HCT116 (cell line): Measurements from ENCODE around the gene NFIC. TPM values are rescaled to one million over a fixed set of nuclear protein-coding genes. Genes with fewer than 3 reads are reported as not detected.

Experiments
- ATAC-seq: fragments of 200-7000 bp; cut with Tn5 transposase; 2 replicates; pipeline ENCODE4 v1.9.1; 2020; ENCODE audit warnings: mild to moderate bottlenecking, moderate library complexity
- BruUV-seq: library from RNA; stranded (reverse); fragments of 400-500 nt; replicated peaks from 2 replicates; lab custom pipeline; 2021; lab: Mats Ljungman, UMichigan
- CTCF ChIA-PET: fragments of 300-600 bp; sonication (Branson Sonifier 250); formaldehyde crosslinking; loops from one replicate; lab custom pipeline; 2021; ENCODE audit warnings: antibody characterized with exemption; lab: Charles Lee
- POLR2A ChIA-PET: fragments of 300-600, 350-600 bp; sonication (Branson Sonifier 250); formaldehyde crosslinking; loops from one replicate; lab custom pipeline; 2021; ENCODE audit warnings: antibody characterized with exemption; lab: Charles Lee
- RAD21 ChIA-PET, 2 experiments: fragments of 300-600 bp; sonication (Branson Sonifier 250); formaldehyde crosslinking; loops; one replicate each; lab custom pipeline; 2023; ENCODE audit warnings: low total read pairs in 2 of 2; ENCODE audit not compliant: uncharacterized antibody in 2 of 2, unreplicated experiment in 2 of 2, low non-redundant PET in 1 of 2; lab: Charles Lee
- DNase-seq: peaks from one replicate; pipeline ENCODE4 v3.0.0-alpha.2; 2010; ENCODE audit warnings: low read depth, low spot score
- H2AFZ ChIP-seq: fragments of 200-600 bp; shearing (Covaris generic), sonication (generic); 2 replicates; pipeline ENCODE4 v1.6.1; 2017; ENCODE audit warnings: low read depth, mixed run types, mixed read lengths, antibody characterized with exemption, low read length; ENCODE audit not compliant: poor library complexity, severe bottlenecking
- H3K27ac ChIP-seq: 2 replicates; pipeline ENCODE4 v1.5.1; 2012; ENCODE audit warnings: low read depth, low read length
- H3K27me3 ChIP-seq: fragments of 200-600 bp; sonication (generic); 2 replicates; pipeline ENCODE4 v1.6.1; 2016; ENCODE audit warnings: mixed run types, low read length, mixed read lengths; ENCODE audit not compliant: insufficient read depth
- H3K36me3 ChIP-seq, 2 experiments: fragments of 200-500 bp in 1 of 2; fragments of 200-600 bp in 1 of 2; sonication (Bioruptor generic) in 1 of 2; sonication (generic) in 1 of 2; 2 replicates each; pipeline versions ENCODE4 v1.5.1 to v1.6.1; 2014 to 2016; ENCODE audit warnings: low read length in 2 of 2, inconsistent platforms in 1 of 2, mixed read lengths in 1 of 2, mixed run types in 1 of 2; ENCODE audit not compliant: insufficient read depth in 2 of 2, control insufficient read depth in 1 of 2
- H3K4me1 ChIP-seq, 2 experiments: fragments of 200-600 bp in 1 of 2; sonication (generic) in 1 of 2; 2 replicates each; pipeline versions ENCODE4 v1.5.1 to v1.6.1; 2012 to 2017; ENCODE audit warnings: low read length in 2 of 2, inconsistent platforms in 1 of 2, mild to moderate bottlenecking in 1 of 2, mixed read lengths in 1 of 2, mixed run types in 1 of 2, moderate library complexity in 1 of 2; ENCODE audit not compliant: insufficient read depth in 2 of 2, control insufficient read depth in 1 of 2
- H3K4me2 ChIP-seq: fragments of 200-600 bp; sonication (generic); 2 replicates; pipeline ENCODE4 v1.6.1; 2017; ENCODE audit warnings: mixed run types, low read length, mixed read lengths
- H3K4me3 ChIP-seq, 2 experiments: fragments of 200-600 bp in 1 of 2; sonication (generic) in 1 of 2; replicated peaks in 1 of 2; 2 replicates each; pipeline ENCODE4 v1.5.1; 2011 to 2016; ENCODE audit warnings: low read length in 2 of 2, control low read depth in 1 of 2, low read depth in 1 of 2, mild to moderate bottlenecking in 1 of 2, mixed read lengths in 1 of 2, mixed run types in 1 of 2
- H3K79me2 ChIP-seq: fragments of 200-600 bp; sonication (generic); 2 replicates; pipeline ENCODE4 v1.6.1; 2017; ENCODE audit warnings: mild to moderate bottlenecking, mixed run types, low read length, moderate library complexity, mixed read lengths; ENCODE audit not compliant: insufficient read depth
- H3K9ac ChIP-seq: fragments of 200-600 bp; sonication (generic); 2 replicates; pipeline ENCODE4 v1.6.1; 2016; ENCODE audit warnings: low read length, mixed read lengths
- H3K9me2 ChIP-seq: fragments of 200-600 bp; sonication (generic), shearing (Covaris generic); 2 replicates; pipeline ENCODE4 v1.6.1; 2017; ENCODE audit warnings: mixed run types, mild to moderate bottlenecking, moderate library complexity; ENCODE audit not compliant: insufficient read depth
- H3K9me3 ChIP-seq, 2 experiments: fragments of 200-500 bp in 1 of 2; fragments of 200-600 bp in 1 of 2; sonication (Bioruptor generic) in 1 of 2; sonication (generic) in 1 of 2; 2 replicates each; pipeline ENCODE4 v1.6.1; 2014 to 2017; ENCODE audit warnings: low read length in 2 of 2, mixed read lengths in 2 of 2, inconsistent platforms in 1 of 2, low read depth in 1 of 2, mild to moderate bottlenecking in 1 of 2, mixed run types in 1 of 2, moderate library complexity in 1 of 2; ENCODE audit not compliant: control insufficient read depth in 1 of 2, insufficient read depth in 1 of 2
- H4K20me1 ChIP-seq: fragments of 200-600 bp; sonication (generic), shearing (Covaris generic); 2 replicates; pipeline ENCODE4 v1.6.1; 2017; ENCODE audit warnings: mixed run types, mild to moderate bottlenecking, moderate library complexity; ENCODE audit not compliant: insufficient read depth
- CTCF ChIP-seq, 3 experiments: fragments of 200-600 bp in 1 of 3; sonication (generic) in 1 of 3; IDR thresholded peaks in 2 of 3; conservative IDR thresholded peaks in 1 of 3; 2 replicates each; pipeline ENCODE4 v1.5.1; 2012 to 2017; ENCODE audit warnings: low read depth in 2 of 3, low read length in 2 of 3, antibody characterized with exemption in 1 of 3, borderline replicate concordance in 1 of 3, control low read depth in 1 of 3, mild to moderate bottlenecking in 1 of 3, mixed read lengths in 1 of 3, mixed run types in 1 of 3, moderate library complexity in 1 of 3; ENCODE audit not compliant: insufficient read depth in 1 of 3
- ELF1 ChIP-seq: IDR thresholded peaks from 2 replicates; pipeline ENCODE4 v1.6.1; 2012; ENCODE audit warnings: low read depth, borderline replicate concordance
- EZH2phosphoT487 ChIP-seq: fragments of 200-600 bp; IDR thresholded peaks from 2 replicates; pipeline ENCODE4 v1.6.1; 2018; ENCODE audit warnings: antibody characterized with exemption, borderline replicate concordance
- FOSL1 ChIP-seq: IDR thresholded peaks from 2 replicates; pipeline ENCODE4 v1.6.1; 2012; ENCODE audit warnings: low read depth
- JUND ChIP-seq: IDR thresholded peaks from 2 replicates; pipeline ENCODE4 v1.6.1; 2012
- POLR2AphosphoS5 ChIP-seq: IDR thresholded peaks from 2 replicates; pipeline ENCODE4 v1.6.1; 2011; ENCODE audit warnings: mild to moderate bottlenecking, low read depth, low read length, moderate library complexity
- REST ChIP-seq: IDR thresholded peaks from 2 replicates; pipeline ENCODE4 v1.6.1; 2012; ENCODE audit warnings: low read depth
- SIN3A ChIP-seq: IDR thresholded peaks from 2 replicates; pipeline ENCODE4 v1.6.1; 2012; ENCODE audit warnings: low read depth
- intact Hi-C: fragments of 100-400 bp; cut with micrococcal nuclease; formaldehyde crosslinking; loops from 2 replicates; pipeline ENCODE4 v1.10.0; 2022
- total RNA-seq: library from RNA; stranded (reverse); gene quantifications from one replicate; pipeline ENCODE4 v1.2.1, GENCODE V29; 2021; ENCODE audit not compliant: unreplicated experiment

NFIC gene
- total RNA-seq, 1 experiment from 2014 or later, result 116 TPM

- Histone ChIP-seq H3K27ac (no peak overlapping the region), H3K4me3 (no peak overlapping the region), H4K20me1 (no peaks in the 10 kb centered on the region), H3K36me3 (no peaks in the 10 kb centered on the region), H3K27me3 (peaks cover 9% of the 10 kb centered on the region; the same call in 1 of the 2 replicates), H3K4me1 (peaks cover 0 to 7% of the 10 kb centered on the region in 2 experiments; a peak in 2 of 4 replicates), H3K9ac (no peak overlapping the region), H3K79me2 (no peaks in the 10 kb centered on the region)
- no peak for ATAC-seq
- intact Hi-C loops, result no loop called here
- BruUV-seq, result no TSS peak
- TF ChIP-seq POLR2AphosphoS5 (no peak), SIN3A (no peak), CTCF (IDR thresholded peaks at IDR 0.05 in 2 of 3, conservative IDR thresholded peaks at IDR 0.05 in 1 of 3; ENCODE audit: borderline replicate concordance in 1 of 3, insufficient read depth in 1 of 3, low read depth in 2 of 3, low read length in 2 of 3) (no peak), ELF1 (no peak), FOSL1 (no peak), JUND (no peak), EZH2phosphoT487 (no peak), REST (no peak)
- TF ChIP-seq, all 23 proteins: peak for 0
- ChIA-PET CTCF (no interaction called here), RAD21 (no interaction called here), POLR2A (no interaction called here)
- no peak overlapping the region for H2AFZ ChIP-seq
- H3K4me2 ChIP-seq, result no peak overlapping the region
- no peaks in the 10 kb centered on the region for H3K9me3 ChIP-seq
- no peak for DNase-seq
- H3K9me2 ChIP-seq, result no peaks in the 10 kb centered on the region
Observed at GRCh38 chr19:3475449-3475848, 109.1 kb downstream of the NFIC start.
